GM23338 (cell line): ENCODE results near the gene SEC23A. TPM values are rescaled to one million over a fixed set of nuclear protein-coding genes. Genes with fewer than 3 reads are reported as not detected.

Experiments used
- ATAC-seq: fragments of 200-7000 bp; cut with Tn5 transposase; 3 replicates; pipeline ENCODE4 v1.9.1; 2020
- DNase-seq: peaks from one replicate; pipeline ENCODE4 v3.0.0-alpha.2; 2015; ENCODE audit warnings: low spot score
- H2AFZ ChIP-seq: fragments of 200-600 bp; sonication (generic); 2 replicates; pipeline ENCODE4 v1.8.0; 2016; ENCODE audit warnings: antibody characterized with exemption, mild to moderate bottlenecking, moderate library complexity
- H3F3A ChIP-seq: fragments of 200-600 bp; sonication (generic); replicated peaks from 2 replicates; pipeline ENCODE4 v1.8.0; 2017; ENCODE audit warnings: antibody characterized with exemption, mixed run types, low read depth
- H3K27ac ChIP-seq: fragments of 200-600 bp; sonication (generic); 2 replicates; pipeline ENCODE4 v1.6.1; 2016; ENCODE audit warnings: low read depth
- H3K27me3 ChIP-seq: fragments of 200-600 bp; sonication (generic); 2 replicates; pipeline ENCODE4 v1.8.0; 2016; ENCODE audit warnings: mild to moderate bottlenecking, mixed run types, moderate library complexity; ENCODE audit not compliant: insufficient read depth
- H3K36me3 ChIP-seq: fragments of 200-600 bp; sonication (generic); 2 replicates; pipeline ENCODE4 v1.8.0; 2016; ENCODE audit warnings: mild to moderate bottlenecking; ENCODE audit not compliant: insufficient read depth
- H3K4me1 ChIP-seq: fragments of 200-600 bp; sonication (generic); 2 replicates; pipeline ENCODE4 v1.8.0; 2016; ENCODE audit warnings: mild to moderate bottlenecking, moderate library complexity; ENCODE audit not compliant: insufficient read depth
- H3K4me2 ChIP-seq: fragments of 200-600 bp; sonication (generic); 2 replicates; pipeline ENCODE4 v1.7.1; 2017; ENCODE audit warnings: mixed run types
- H3K4me3 ChIP-seq: fragments of 200-600 bp; sonication (generic); 2 replicates; pipeline ENCODE4 v1.6.1; 2016; ENCODE audit warnings: mixed run types
- H3K79me2 ChIP-seq: fragments of 200-600 bp; sonication (generic); replicated peaks from 2 replicates; pipeline ENCODE4 v1.8.0; 2017; ENCODE audit warnings: mild to moderate bottlenecking; ENCODE audit not compliant: insufficient read depth
- H3K9me2 ChIP-seq: fragments of 200-600 bp; sonication (generic); 2 replicates; pipeline ENCODE4 v1.8.0; 2017; ENCODE audit not compliant: insufficient read depth
- H4K20me1 ChIP-seq: fragments of 200-600 bp; sonication (generic); replicated peaks from 2 replicates; pipeline ENCODE4 v1.8.0; 2017; ENCODE audit warnings: mild to moderate bottlenecking; ENCODE audit not compliant: insufficient read depth
- H3K27ac Mint-ChIP-seq: 2 replicates; pipeline ENCODE4 v1.8.0; 2020; ENCODE audit warnings: inconsistent platforms, mild to moderate bottlenecking, moderate library complexity, mixed read lengths
- H3K27me3 Mint-ChIP-seq: 3 replicates; pipeline ENCODE4 v1.8.0; 2022; ENCODE audit warnings: low read depth, mild to moderate bottlenecking, moderate library complexity, mixed read lengths, inconsistent platforms; ENCODE audit not compliant: insufficient read depth, poor library complexity
- H3K36me3 Mint-ChIP-seq: 3 replicates; pipeline ENCODE4 v1.8.0; 2021; ENCODE audit warnings: low read depth, mild to moderate bottlenecking, inconsistent platforms, moderate library complexity, mixed read lengths
- H3K4me1 Mint-ChIP-seq: 3 replicates; pipeline ENCODE4 v1.8.0; 2020; ENCODE audit warnings: mild to moderate bottlenecking, inconsistent platforms, mixed read lengths
- H3K4me3 Mint-ChIP-seq: 3 replicates; pipeline ENCODE4 v1.8.0; 2021; ENCODE audit warnings: moderate library complexity, mild to moderate bottlenecking, inconsistent platforms, mixed read lengths
- H3K9me3 Mint-ChIP-seq: 3 replicates; pipeline ENCODE4 v1.8.0; 2020; ENCODE audit warnings: moderate library complexity, mild to moderate bottlenecking, inconsistent platforms, mixed read lengths
- CREB1 ChIP-seq: fragments of 250-450 bp; sonication (Bioruptor Pico); IDR thresholded peaks from 2 replicates; pipeline ENCODE4 v1.5.0; 2020; ENCODE audit warnings: low read depth, mild to moderate bottlenecking, moderate library complexity
- CTCF ChIP-seq, 2 experiments: fragments of 200-600 bp in 1 of 2; sonication (generic) in 1 of 2; conservative IDR thresholded peaks; 2 replicates each; pipeline versions ENCODE4 v1.5.1 to v1.6.1; 2016 to 2017; ENCODE audit warnings: antibody characterized with exemption in 2 of 2, low read depth in 2 of 2, mild to moderate bottlenecking in 2 of 2, moderate library complexity in 1 of 2
- ETS1 ChIP-seq: IDR thresholded peaks from 2 replicates; pipeline ENCODE4 v1.6.1; 2016; ENCODE audit warnings: antibody characterized with exemption
- EZH2 ChIP-seq: fragments of 200-600 bp; sonication (generic); IDR thresholded peaks from one replicate; pipeline ENCODE4 v1.8.0; 2017; ENCODE audit warnings: antibody characterized with exemption, mild to moderate bottlenecking, low read depth; ENCODE audit not compliant: unreplicated experiment
- EZH2phosphoT487 ChIP-seq: fragments of 200-600 bp; sonication (generic); IDR thresholded peaks from one replicate; pipeline ENCODE4 v1.8.1; 2018; ENCODE audit warnings: antibody characterized with exemption; ENCODE audit not compliant: unreplicated experiment
- JUNB ChIP-seq: IDR thresholded peaks from one replicate; pipeline ENCODE4 v1.6.1; 2016; ENCODE audit warnings: antibody characterized with exemption; ENCODE audit not compliant: unreplicated experiment
- NANOG ChIP-seq: IDR thresholded peaks from 2 replicates; pipeline ENCODE4 v1.6.1; 2016; ENCODE audit warnings: antibody characterized with exemption, borderline replicate concordance
- POLR2AphosphoS5 ChIP-seq: IDR thresholded peaks from 2 replicates; pipeline ENCODE4 v1.6.1; 2016; ENCODE audit warnings: antibody characterized with exemption, low read depth
- REST ChIP-seq: IDR thresholded peaks from one replicate; pipeline ENCODE4 v1.6.1; 2018; ENCODE audit warnings: antibody characterized with exemption; ENCODE audit not compliant: unreplicated experiment
- STAT1 ChIP-seq: IDR thresholded peaks from one replicate; pipeline ENCODE4 v1.6.1; 2016; ENCODE audit warnings: antibody characterized with exemption; ENCODE audit not compliant: unreplicated experiment
- ZNF114 ChIP-seq: fragments of 250-450 bp; sonication (Bioruptor Pico); IDR thresholded peaks from 2 replicates; pipeline ENCODE4 v1.5.0; 2020; ENCODE audit warnings: mild to moderate bottlenecking, moderate library complexity
- ZNF331 ChIP-seq: fragments of 250-450 bp; sonication (Bioruptor Pico); IDR thresholded peaks from 2 replicates; pipeline ENCODE4 v1.5.0; 2020; ENCODE audit warnings: low read depth, mild to moderate bottlenecking, moderate library complexity
- polyA plus RNA-seq: library from polyadenylated mRNA; unstranded; fragments of >200 nt; fragmentation: Nextera tagmentation; extraction: Ambion mirVana; gene quantifications from 2 replicates; pipeline ENCODE4 v1.2.1, GENCODE V29; 2016
- total RNA-seq: library from RNA; depleted of rRNA; stranded (reverse); fragments of >200 nt; shearing (Covaris generic); gene quantifications from 2 replicates; pipeline ENCODE4 v1.2.3, GENCODE V29; 2014

Gene SEC23A
- total and polyA plus RNA-seq, 2 experiments from 2014 or later: 22.7 to 89.9 TPM

- Histone ChIP-seq H3K36me3 (no peaks in the 10 kb centered on the region), H3K4me1 (no peaks in the 10 kb centered on the region), H3K79me2 (no peaks in the 10 kb centered on the region), H3K27me3 (no peaks in the 10 kb centered on the region), H3K4me2 (no peak overlapping the region), H4K20me1 (no peaks in the 10 kb centered on the region; the same call in 1 of the 2 replicates), H3K27ac (no peak overlapping the region; the same call in 1 of the 2 replicates), H3K9me2 (no peaks in the 10 kb centered on the region), H3K4me3 (no peak overlapping the region), H2AFZ (no peak overlapping the region), H3F3A (no peaks in the 10 kb centered on the region)
- DNase-seq (no peak), ATAC-seq (no peak)
- H3K4me1 Mint-ChIP-seq: no peaks in the 10 kb centered on the region; the same call in 2 of the 3 replicates
- H3K27ac Mint-ChIP-seq: no peak overlapping the region
- H3K36me3 Mint-ChIP-seq: peaks cover 18% of the 10 kb centered on the region; the same call in 2 of the 3 replicates
- TF ChIP-seq EZH2phosphoT487 (no peak), ETS1 (no peak), JUNB (no peak), NANOG (no peak), CTCF (conservative IDR thresholded peaks at IDR 0.05; ENCODE audit: low read depth in 2 of 2) (no peak), POLR2AphosphoS5 (no peak), ZNF331 (CRISPR knock-in tag) (no peak), CREB1 (no peak)
- no peak overlapping the region for H3K4me3 Mint-ChIP-seq
- no peaks in the 10 kb centered on the region for H3K9me3 Mint-ChIP-seq
- peaks cover 4% of the 10 kb centered on the region for H3K27me3 Mint-ChIP-seq
These were observed 77.0 kb downstream of the SEC23A start for GRCh38 chr14:39025810-39026627.

GRCh38 chr14:39025250-39025809 lies 77.7 kb downstream of the SEC23A start:
- no peaks in the 10 kb centered on the region; the same call in 1 of the 2 replicates for H4K20me1 ChIP-seq
- no peaks in the 10 kb centered on the region for H3K9me2 ChIP-seq
- no peaks in the 10 kb centered on the region for H3K27me3 ChIP-seq
- H3K4me3 ChIP-seq: no peak overlapping the region
- H3K4me1 Mint-ChIP-seq: no peaks in the 10 kb centered on the region; the same call in 2 of the 3 replicates
- no peaks in the 10 kb centered on the region for H3K79me2 ChIP-seq
- no peak overlapping the region; the same call in 1 of the 2 replicates for H3K27ac ChIP-seq
- no peaks in the 10 kb centered on the region for H3F3A ChIP-seq
- H3K36me3 ChIP-seq: no peaks in the 10 kb centered on the region
- ATAC-seq: no peak
- no peak overlapping the region for H3K4me2 ChIP-seq
- no peak overlapping the region for H2AFZ ChIP-seq
- no peak overlapping the region for H3K27ac Mint-ChIP-seq
- peaks cover 4% of the 10 kb centered on the region for H3K27me3 Mint-ChIP-seq
- H3K9me3 Mint-ChIP-seq: no peaks in the 10 kb centered on the region
- H3K4me3 Mint-ChIP-seq: no peak overlapping the region
- no peaks in the 10 kb centered on the region for H3K4me1 ChIP-seq
- H3K36me3 Mint-ChIP-seq: peaks cover 11% of the 10 kb centered on the region; the same call in 2 of the 3 replicates
- no peak for DNase-seq
- TF ChIP-seq POLR2AphosphoS5 (no peak), ZNF331 (CRISPR knock-in tag) (no peak), EZH2 (no peak), JUNB (no peak), STAT1 (no peak), NANOG (no peak), CTCF (conservative IDR thresholded peaks at IDR 0.05; ENCODE audit: low read depth in 2 of 2) (no peak), REST (no peak), ZNF114 (CRISPR knock-in tag) (no peak), CREB1 (no peak)
